ENCODE data around the gene IL17C.

- no peak for TF ChIP-seq EP300 (conservative IDR thresholded peaks at IDR 0.05; ENCODE audit: poor library complexity, severe bottlenecking)
- no peak for TF ChIP-seq TAF1 (IDR thresholded peaks at IDR 0.05; ENCODE audit: low read depth)
- peak; percentile 16 for TF ChIP-seq SMC3 (conservative IDR thresholded peaks at IDR 0.05; ENCODE audit: poor library complexity)
These were observed 47.0 kb downstream of the IL17C start for GRCh38 chr16:88685156-88686061.

Measured in neural cell (in vitro differentiated cells).